Measurements from ENCODE around the gene PKNOX2. TPM values are rescaled to one million over a fixed set of nuclear protein-coding genes. Genes with fewer than 3 reads are reported as not detected.

Gene PKNOX2
- total RNA-seq, 4 donors from 2014 or later = 0.27 to 4.8 (median 0.75) TPM; not detected in 1

DNA sequence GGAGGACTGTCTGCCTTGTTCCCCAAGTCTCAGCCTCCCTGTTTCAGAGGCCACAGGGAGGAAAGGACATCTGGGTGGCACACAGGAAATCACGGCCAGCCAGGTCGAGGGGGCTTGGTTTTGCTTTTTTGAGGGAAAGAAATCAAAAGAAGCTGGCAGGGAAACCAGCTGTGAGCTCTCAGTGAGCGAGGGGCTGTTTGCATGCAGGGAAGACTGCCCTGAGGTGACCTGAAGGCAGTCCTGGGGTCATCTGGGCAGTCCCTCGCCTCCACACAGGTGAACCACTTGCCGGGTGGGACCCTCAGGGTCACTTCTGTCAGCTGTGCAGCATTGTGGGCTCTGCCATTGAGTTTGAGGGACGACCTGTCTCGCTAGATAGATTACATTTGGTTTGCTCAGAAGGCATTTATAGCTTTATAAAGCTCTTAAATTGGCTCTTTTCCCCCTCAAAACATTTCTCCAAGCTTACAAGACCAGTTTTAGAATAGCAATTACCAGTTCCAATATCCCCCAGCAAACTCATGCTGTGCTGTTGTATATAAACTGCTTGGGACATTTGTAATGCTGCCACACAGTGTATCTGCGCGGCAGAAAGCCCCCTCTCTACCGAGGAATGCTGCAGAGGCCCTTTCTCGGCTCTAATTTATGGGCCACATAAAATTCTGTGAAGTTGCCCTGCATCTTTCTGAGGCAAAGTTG lies 28.3 kb downstream of the PKNOX2 start:
- in situ Hi-C loops (cut with MboI; ENCODE audit: low pct_ligation_motif_present in 1 of 4, low pct_unique_long_range_greater_than_20kb in 1 of 4, low sequenced_read_pairs in 3 of 4) (no loop called here), intact Hi-C loops (cut with DNase I; ENCODE audit: low total_unique reads) (no loop called here)
- H3K4me1 ChIP-seq = no peaks in the 10 kb centered on the region
- WGBS, 2 donors (ENCODE audit: low coverage in 1 of 2) = 65 to 71% methylated on average over 4 to 11 of the region's 11 CpGs
- no peaks in the 10 kb centered on the region for H3K9me3 ChIP-seq
- DNase-seq = no peak
- H3K4me3 ChIP-seq = no peak overlapping the region
- H3K27ac ChIP-seq = no peak overlapping the region
- no peaks in the 10 kb centered on the region for H3K36me3 ChIP-seq
- TF ChIP-seq POLR2A (IDR thresholded peaks at IDR 0.05) (no peak), EP300 (IDR thresholded peaks at IDR 0.05; ENCODE audit: low read depth) (no peak), POLR2AphosphoS5 (IDR thresholded peaks at IDR 0.05) (no peak)
- TF ChIP-seq, protein P1, sequence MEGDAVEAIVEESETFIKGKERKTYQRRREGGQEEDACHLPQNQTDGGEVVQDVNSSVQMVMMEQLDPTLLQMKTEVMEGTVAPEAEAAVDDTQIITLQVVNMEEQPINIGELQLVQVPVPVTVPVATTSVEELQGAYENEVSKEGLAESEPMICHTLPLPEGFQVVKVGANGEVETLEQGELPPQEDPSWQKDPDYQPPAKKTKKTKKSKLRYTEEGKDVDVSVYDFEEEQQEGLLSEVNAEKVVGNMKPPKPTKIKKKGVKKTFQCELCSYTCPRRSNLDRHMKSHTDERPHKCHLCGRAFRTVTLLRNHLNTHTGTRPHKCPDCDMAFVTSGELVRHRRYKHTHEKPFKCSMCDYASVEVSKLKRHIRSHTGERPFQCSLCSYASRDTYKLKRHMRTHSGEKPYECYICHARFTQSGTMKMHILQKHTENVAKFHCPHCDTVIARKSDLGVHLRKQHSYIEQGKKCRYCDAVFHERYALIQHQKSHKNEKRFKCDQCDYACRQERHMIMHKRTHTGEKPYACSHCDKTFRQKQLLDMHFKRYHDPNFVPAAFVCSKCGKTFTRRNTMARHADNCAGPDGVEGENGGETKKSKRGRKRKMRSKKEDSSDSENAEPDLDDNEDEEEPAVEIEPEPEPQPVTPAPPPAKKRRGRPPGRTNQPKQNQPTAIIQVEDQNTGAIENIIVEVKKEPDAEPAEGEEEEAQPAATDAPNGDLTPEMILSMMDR (IDR thresholded peaks at IDR 0.05) = no peak
- no peaks in the 10 kb centered on the region for H3K27me3 ChIP-seq

DNA sequence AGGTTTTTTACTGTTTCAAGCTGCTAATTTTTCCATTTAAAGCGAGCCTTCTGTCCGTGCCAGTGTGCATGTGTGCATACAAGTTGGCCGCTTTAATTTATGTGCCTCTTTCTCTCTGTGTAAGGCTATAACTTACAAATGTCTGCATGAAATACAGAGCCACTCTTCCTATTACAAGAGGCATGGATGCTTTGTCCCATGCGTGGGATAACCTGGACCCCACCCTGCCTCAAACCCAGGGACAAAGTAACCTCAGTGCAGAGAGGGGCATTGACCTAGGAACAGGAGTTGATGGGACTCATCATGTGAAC lies 28.8 kb downstream of the PKNOX2 start:
- Histone ChIP-seq H3K4me1 (no peaks in the 10 kb centered on the region), H3K27ac (no peak overlapping the region), H3K36me3 (no peaks in the 10 kb centered on the region), H3K27me3 (no peaks in the 10 kb centered on the region), H3K9me3 (no peaks in the 10 kb centered on the region), H3K4me3 (no peak overlapping the region)
- in situ Hi-C loops (cut with MboI; ENCODE audit: low pct_ligation_motif_present in 1 of 4, low pct_unique_long_range_greater_than_20kb in 1 of 4, low sequenced_read_pairs in 3 of 4) (no loop called here), intact Hi-C loops (cut with DNase I; ENCODE audit: low total_unique reads) (no loop called here)
- no peak for DNase-seq
- 63 to 90% methylated on average over 3 to 4 of the region's 4 CpGs for WGBS, 2 donors (ENCODE audit: low coverage in 1 of 2)
- TF ChIP-seq EP300 (IDR thresholded peaks at IDR 0.05; ENCODE audit: low read depth) (no peak), POLR2AphosphoS5 (IDR thresholded peaks at IDR 0.05) (no peak), POLR2A (IDR thresholded peaks at IDR 0.05) (no peak)

DNA sequence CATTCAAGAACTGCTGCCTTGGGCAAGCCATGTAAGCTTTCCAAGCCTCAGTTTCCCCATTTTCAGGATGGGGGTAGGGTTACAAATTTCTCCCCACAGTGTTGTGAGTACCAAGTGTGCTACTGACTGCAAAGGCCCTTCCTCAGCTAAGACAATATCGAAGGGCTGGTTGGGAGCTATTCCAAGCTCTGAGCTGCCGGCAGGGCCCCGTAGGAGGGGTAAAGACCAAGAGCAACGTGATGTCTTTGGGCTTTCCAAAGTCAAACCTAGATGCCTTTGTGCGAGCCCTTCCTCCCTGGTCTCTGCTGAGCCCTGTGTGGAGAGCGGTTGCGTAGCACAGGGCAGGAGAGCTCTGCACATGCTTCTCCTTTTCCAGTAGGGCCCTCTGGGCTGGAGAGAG lies 29.3 kb downstream of the PKNOX2 start:
- no peaks in the 10 kb centered on the region for H3K36me3 ChIP-seq
- no peaks in the 10 kb centered on the region for H3K4me1 ChIP-seq
- H3K9me3 ChIP-seq = no peaks in the 10 kb centered on the region
- 76% methylated on average over 7 of the region's 7 CpGs; no CpG with 5 or more reads in 1 of the 2 donors for WGBS, 2 donors (ENCODE audit: low coverage in 1 of 2)
- in situ Hi-C loops (cut with MboI; ENCODE audit: low pct_ligation_motif_present in 1 of 4, low pct_unique_long_range_greater_than_20kb in 1 of 4, low sequenced_read_pairs in 3 of 4) = no loop called here
- DNase-seq = no peak
- intact Hi-C loops (cut with DNase I; ENCODE audit: low total_unique reads) = no loop called here
- no peak overlapping the region for H3K4me3 ChIP-seq
- TF ChIP-seq, protein P1 (IDR thresholded peaks at IDR 0.05) = no peak
- H3K27ac ChIP-seq = no peak overlapping the region
- no peaks in the 10 kb centered on the region for H3K27me3 ChIP-seq

DNA sequence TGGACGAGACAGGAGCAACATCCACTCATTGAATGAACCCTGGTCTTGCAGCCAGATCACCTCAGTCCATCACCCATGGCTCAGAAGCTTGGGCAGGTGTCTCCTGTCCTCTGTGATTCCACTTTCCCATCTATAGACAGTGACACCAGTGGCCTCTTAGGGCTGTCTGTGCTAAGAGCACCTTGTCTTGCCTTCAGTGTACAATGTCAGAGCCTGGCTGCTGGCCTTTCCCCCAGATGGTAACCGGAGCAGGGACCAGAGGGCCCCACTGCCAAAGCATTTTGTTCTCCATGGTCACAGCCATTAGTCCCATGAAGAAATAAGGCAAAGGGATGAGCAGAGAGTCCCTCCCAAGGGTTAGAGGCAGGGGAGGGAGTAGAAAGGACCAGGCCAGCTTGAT lies 35.4 kb downstream of the PKNOX2 start:
- Histone ChIP-seq H3K27ac (no peak overlapping the region), H3K4me3 (no peak overlapping the region), H3K27me3 (no peaks in the 10 kb centered on the region), H3K36me3 (no peaks in the 10 kb centered on the region), H3K9me3 (no peaks in the 10 kb centered on the region), H3K4me1 (no peaks in the 10 kb centered on the region)
- in situ Hi-C loops (cut with MboI; ENCODE audit: low pct_ligation_motif_present in 1 of 4, low pct_unique_long_range_greater_than_20kb in 1 of 4, low sequenced_read_pairs in 3 of 4) (no loop called here), intact Hi-C loops (cut with DNase I; ENCODE audit: low total_unique reads) (no loop called here)
- 65% methylated on average over 2 of the region's 2 CpGs; no CpG with 5 or more reads in 1 of the 2 donors for WGBS, 2 donors (ENCODE audit: low coverage in 1 of 2)
- no peak for DNase-seq
- TF ChIP-seq POLR2A (IDR thresholded peaks at IDR 0.05) (no peak), POLR2AphosphoS5 (IDR thresholded peaks at IDR 0.05) (no peak), EP300 (IDR thresholded peaks at IDR 0.05; ENCODE audit: low read depth) (no peak)
- TF ChIP-seq, protein P1 (IDR thresholded peaks at IDR 0.05) = no peak

DNA sequence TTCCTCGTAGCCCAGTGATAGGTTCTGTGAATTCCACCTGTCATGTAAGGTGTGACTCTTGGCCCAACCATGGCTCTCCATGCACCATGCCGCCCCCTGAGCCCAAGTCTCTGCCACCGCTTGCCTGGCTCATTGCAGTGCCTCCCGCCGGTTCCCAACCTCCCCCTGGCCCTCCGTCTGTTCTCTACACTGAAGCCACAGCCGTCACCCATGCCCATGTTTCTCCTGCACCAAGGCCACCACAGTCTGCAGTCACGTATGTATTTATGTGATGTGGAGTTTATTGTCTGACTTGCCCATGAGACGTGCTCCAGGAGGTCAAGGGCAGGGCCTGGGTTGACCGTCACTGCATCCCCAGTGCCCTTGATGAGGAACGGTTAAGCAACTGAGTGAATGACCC lies 35.9 kb downstream of the PKNOX2 start:
- Histone ChIP-seq H3K27ac (no peak overlapping the region), H3K27me3 (no peaks in the 10 kb centered on the region), H3K36me3 (no peaks in the 10 kb centered on the region), H3K4me1 (no peaks in the 10 kb centered on the region), H3K4me3 (no peak overlapping the region), H3K9me3 (no peaks in the 10 kb centered on the region)
- no peak for DNase-seq
- 40 to 91% methylated on average over 1 to 11 of the region's 11 CpGs for WGBS, 2 donors (ENCODE audit: low coverage in 1 of 2)
- in situ Hi-C loops (cut with MboI; ENCODE audit: low pct_ligation_motif_present in 1 of 4, low pct_unique_long_range_greater_than_20kb in 1 of 4, low sequenced_read_pairs in 3 of 4) (no loop called here), intact Hi-C loops (cut with DNase I; ENCODE audit: low total_unique reads) (no loop called here)
- TF ChIP-seq EP300 (IDR thresholded peaks at IDR 0.05; ENCODE audit: low read depth) (no peak), POLR2A (IDR thresholded peaks at IDR 0.05) (no peak), POLR2AphosphoS5 (IDR thresholded peaks at IDR 0.05) (no peak)
- TF ChIP-seq, protein P1 (IDR thresholded peaks at IDR 0.05) = no peak

All from transverse colon (tissue), 4 donors.